ENCODE measurements around the gene NKX6-2. TPM values are rescaled to one million over a fixed set of nuclear protein-coding genes. Genes with fewer than 3 reads are reported as not detected.

The NKX6-2 gene
- polyA plus RNA-seq, 3 donors, result 0.06 to 1.2 TPM; not detected in 1

DNA sequence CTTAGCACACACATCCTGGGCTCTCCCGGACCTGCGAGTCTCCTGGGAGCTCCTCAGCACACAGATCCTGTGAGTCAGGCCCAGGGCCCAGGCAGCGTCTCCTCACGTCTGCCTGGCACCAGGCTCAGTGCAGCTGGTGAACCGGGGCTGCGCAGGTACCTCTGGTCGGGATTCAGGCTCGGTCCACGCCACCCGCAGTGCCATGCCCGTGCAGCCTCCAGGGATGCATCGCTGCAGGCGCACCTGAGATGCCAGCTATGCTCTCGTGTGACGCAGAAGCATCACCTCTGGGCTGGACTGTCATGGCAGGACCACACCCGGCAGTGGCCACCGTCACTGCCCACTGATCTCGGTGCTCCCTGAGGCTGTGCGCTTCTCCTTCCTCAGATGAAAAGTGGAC, 52.0 kb downstream of the NKX6-2 start:
- no peak overlapping the region for H3K27ac ChIP-seq (ENCODE audit: low read depth, low read length)
- WGBS, 3 donors, result 93 to 94% (median 94%) methylated on average over 19 of the region's 19 CpGs

Other genes starting within 250 kb of the NKX6-2 start
- gene INPP5A, start 248.4 kb downstream of the NKX6-2 start, polyA plus RNA-seq, result 10 to 100 TPM in 2 of 3 donors, 1 to 10 TPM in 1; 7.4 to 25.0 (median 17.5) TPM
- gene CFAP46, start 156.4 kb upstream of the NKX6-2 start, polyA plus RNA-seq, result under 1 TPM in 2 of 3 donors, not detected in 1; 0.13 to 0.38 TPM

Measured in adipose tissue (tissue), 3 donors.